ENCODE results near the gene ZNF770. TPM values are rescaled to one million over a fixed set of nuclear protein-coding genes. Genes with fewer than 3 reads are reported as not detected.

Gene ZNF770
- total and polyA plus RNA-seq, 2 experiments from 2014 or later, result 130 to 565 TPM

GRCh38 chr15:35020974-35021373 lies 32.9 kb upstream of the ZNF770 start:
- TF ChIP-seq EZH2 (IDR thresholded peaks at IDR 0.05; ENCODE audit: low read depth, unreplicated experiment), result no peak
- peak; percentile 7; the same call in 1 of the 3 replicates for ATAC-seq
- no peak overlapping the region for H2AFZ ChIP-seq
- peaks cover 11% of the 10 kb centered on the region for H3K9me3 Mint-ChIP-seq
- peak overlapping the region; percentile 85 for H3K27ac ChIP-seq (ENCODE audit: low read depth)
- H4K20me1 ChIP-seq (replicated peaks; ENCODE audit: insufficient read depth), result no peaks in the 10 kb centered on the region
- no peaks in the 10 kb centered on the region for H3K27me3 ChIP-seq (ENCODE audit: insufficient read depth)
- no peak for DNase-seq (ENCODE audit: low spot score)
- H3K27ac Mint-ChIP-seq, result peak overlapping the region; percentile 89
- H3K27me3 Mint-ChIP-seq (ENCODE audit: insufficient read depth, low read depth, poor library complexity), result peaks cover 5% of the 10 kb centered on the region
- H3K4me2 ChIP-seq, result no peak overlapping the region; the same call in 1 of the 2 replicates
- no peaks in the 10 kb centered on the region for H3K79me2 ChIP-seq (replicated peaks; ENCODE audit: insufficient read depth)
- peaks cover 37% of the 10 kb centered on the region for H3K4me1 ChIP-seq (ENCODE audit: insufficient read depth)
- no peak overlapping the region; the same call in 2 of the 3 replicates for H3K4me3 Mint-ChIP-seq
- peaks cover 26% of the 10 kb centered on the region for H3K4me1 Mint-ChIP-seq
- H3K9me2 ChIP-seq (ENCODE audit: insufficient read depth), result peaks cover 3% of the 10 kb centered on the region; the same call in 1 of the 2 replicates
- H3K36me3 Mint-ChIP-seq (ENCODE audit: low read depth), result peaks cover 19% of the 10 kb centered on the region; the same call in 2 of the 3 replicates
- no peaks in the 10 kb centered on the region for H3K36me3 ChIP-seq (ENCODE audit: insufficient read depth)
- no peak overlapping the region for H3K4me3 ChIP-seq
- peaks cover 11% of the 10 kb centered on the region for H3F3A ChIP-seq (replicated peaks; ENCODE audit: low read depth)

DNA sequence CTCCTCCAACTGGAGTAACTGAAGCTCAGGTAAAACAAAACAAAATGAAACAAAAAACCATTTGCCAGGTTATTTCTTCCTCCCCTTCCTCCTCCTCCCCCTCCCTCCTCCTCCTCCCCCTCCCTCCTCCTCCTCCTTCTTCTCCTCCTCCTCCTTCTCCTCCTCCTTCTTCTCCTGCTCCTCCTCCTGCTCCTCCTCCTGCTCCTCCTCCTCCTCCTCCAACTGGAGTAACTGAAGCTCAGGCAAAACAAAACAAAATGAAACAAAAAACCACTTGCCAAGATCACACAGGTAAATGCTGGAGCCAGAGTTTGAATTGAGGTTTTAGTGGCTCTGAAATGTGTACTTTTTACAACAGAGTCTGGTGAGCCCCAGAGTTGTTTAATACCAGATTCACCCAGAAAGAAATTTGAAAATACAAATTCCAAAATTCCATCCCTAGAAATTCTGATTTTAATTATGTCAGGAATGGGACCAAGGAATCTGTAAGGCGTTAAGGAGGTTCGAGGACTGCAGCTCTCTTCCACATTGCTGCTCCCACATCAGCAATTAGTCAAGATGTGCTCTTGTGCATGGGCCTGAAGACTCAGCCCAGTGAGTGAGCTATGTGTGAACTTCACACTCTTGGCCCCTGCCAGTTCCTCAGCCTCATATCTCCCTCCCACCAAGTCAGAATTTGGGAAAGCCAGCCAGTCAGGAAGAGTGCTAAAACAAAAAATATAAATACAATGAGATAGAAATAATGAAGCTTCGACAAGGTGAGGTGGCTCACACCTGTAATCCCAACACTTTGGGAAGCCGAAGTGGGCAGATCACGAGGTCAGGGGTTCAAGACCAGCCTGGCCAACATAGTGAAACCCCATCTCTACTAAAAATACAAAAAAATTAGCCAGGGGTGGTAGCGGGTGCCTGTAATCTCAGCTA lies 31.6 kb upstream of the ZNF770 start:
- ATAC-seq, result peak; percentile 49
- H3K4me1 Mint-ChIP-seq, result peaks cover 25% of the 10 kb centered on the region
- Histone ChIP-seq H3K4me3 (peak overlapping the region; percentile 25; the same call in 1 of the 2 replicates), H3K4me1 (ENCODE audit: insufficient read depth) (peaks cover 37% of the 10 kb centered on the region), H3K9me2 (ENCODE audit: insufficient read depth) (peaks cover 10% of the 10 kb centered on the region; the same call in 1 of the 2 replicates), H4K20me1 (replicated peaks; ENCODE audit: insufficient read depth) (no peaks in the 10 kb centered on the region), H2AFZ (no peak overlapping the region), H3F3A (replicated peaks; ENCODE audit: low read depth) (peaks cover 11% of the 10 kb centered on the region), H3K79me2 (replicated peaks; ENCODE audit: insufficient read depth) (no peaks in the 10 kb centered on the region), H3K27me3 (ENCODE audit: insufficient read depth) (no peaks in the 10 kb centered on the region), H3K36me3 (ENCODE audit: insufficient read depth) (no peaks in the 10 kb centered on the region), H3K4me2 (peak overlapping the region; percentile 61), H3K27ac (ENCODE audit: low read depth) (peak overlapping the region; percentile 99)
- peak overlapping the region; percentile 91 for H3K27ac Mint-ChIP-seq
- peaks cover 11% of the 10 kb centered on the region for H3K9me3 Mint-ChIP-seq
- no peak overlapping the region for H3K4me3 Mint-ChIP-seq
- peaks cover 14% of the 10 kb centered on the region; the same call in 2 of the 3 replicates for H3K36me3 Mint-ChIP-seq (ENCODE audit: low read depth)
- peak; percentile 76 for DNase-seq (ENCODE audit: low spot score)
- peaks cover 2% of the 10 kb centered on the region for H3K27me3 Mint-ChIP-seq (ENCODE audit: insufficient read depth, low read depth, poor library complexity)
- TF ChIP-seq JUNB (IDR thresholded peaks at IDR 0.05; ENCODE audit: unreplicated experiment) (no peak), ETS1 (IDR thresholded peaks at IDR 0.05) (no peak), EZH2 (IDR thresholded peaks at IDR 0.05; ENCODE audit: low read depth, unreplicated experiment) (no peak), ZNF114 (CRISPR knock-in tag; IDR thresholded peaks at IDR 0.05) (no peak), EZH2phosphoT487 (IDR thresholded peaks at IDR 0.05; ENCODE audit: unreplicated experiment) (no peak), ZNF462 (CRISPR knock-in tag; IDR thresholded peaks at IDR 0.05) (no peak), CREB1 (CRISPR knock-in tag; IDR thresholded peaks at IDR 0.05; ENCODE audit: low read depth) (no peak), STAT1 (IDR thresholded peaks at IDR 0.05; ENCODE audit: unreplicated experiment) (no peak)
- TF ChIP-seq, protein P1, sequence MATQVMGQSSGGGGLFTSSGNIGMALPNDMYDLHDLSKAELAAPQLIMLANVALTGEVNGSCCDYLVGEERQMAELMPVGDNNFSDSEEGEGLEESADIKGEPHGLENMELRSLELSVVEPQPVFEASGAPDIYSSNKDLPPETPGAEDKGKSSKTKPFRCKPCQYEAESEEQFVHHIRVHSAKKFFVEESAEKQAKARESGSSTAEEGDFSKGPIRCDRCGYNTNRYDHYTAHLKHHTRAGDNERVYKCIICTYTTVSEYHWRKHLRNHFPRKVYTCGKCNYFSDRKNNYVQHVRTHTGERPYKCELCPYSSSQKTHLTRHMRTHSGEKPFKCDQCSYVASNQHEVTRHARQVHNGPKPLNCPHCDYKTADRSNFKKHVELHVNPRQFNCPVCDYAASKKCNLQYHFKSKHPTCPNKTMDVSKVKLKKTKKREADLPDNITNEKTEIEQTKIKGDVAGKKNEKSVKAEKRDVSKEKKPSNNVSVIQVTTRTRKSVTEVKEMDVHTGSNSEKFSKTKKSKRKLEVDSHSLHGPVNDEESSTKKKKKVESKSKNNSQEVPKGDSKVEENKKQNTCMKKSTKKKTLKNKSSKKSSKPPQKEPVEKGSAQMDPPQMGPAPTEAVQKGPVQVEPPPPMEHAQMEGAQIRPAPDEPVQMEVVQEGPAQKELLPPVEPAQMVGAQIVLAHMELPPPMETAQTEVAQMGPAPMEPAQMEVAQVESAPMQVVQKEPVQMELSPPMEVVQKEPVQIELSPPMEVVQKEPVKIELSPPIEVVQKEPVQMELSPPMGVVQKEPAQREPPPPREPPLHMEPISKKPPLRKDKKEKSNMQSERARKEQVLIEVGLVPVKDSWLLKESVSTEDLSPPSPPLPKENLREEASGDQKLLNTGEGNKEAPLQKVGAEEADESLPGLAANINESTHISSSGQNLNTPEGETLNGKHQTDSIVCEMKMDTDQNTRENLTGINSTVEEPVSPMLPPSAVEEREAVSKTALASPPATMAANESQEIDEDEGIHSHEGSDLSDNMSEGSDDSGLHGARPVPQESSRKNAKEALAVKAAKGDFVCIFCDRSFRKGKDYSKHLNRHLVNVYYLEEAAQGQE (IDR thresholded peaks at IDR 0.05; ENCODE audit: unreplicated experiment), result no peak
